Measurements from ENCODE around the gene TMEM121.

Gene TMEM121

GRCh38 chr14:105495990-105496830, 30.2 kb upstream of the TMEM121 start:
- peak overlapping the region in 4 of 21 experiments; percentile 20 to 56 (median 36) for H3K27ac ChIP-seq
- H3K4me3 ChIP-seq, result no peak overlapping the region

GRCh38 chr14:105496831-105497591, 29.4 kb upstream of the TMEM121 start:
- Histone ChIP-seq H3K27ac (peak overlapping the region in 2 of 21 experiments; percentile 20 to 31), H3K4me3 (no peak overlapping the region)

DNA sequence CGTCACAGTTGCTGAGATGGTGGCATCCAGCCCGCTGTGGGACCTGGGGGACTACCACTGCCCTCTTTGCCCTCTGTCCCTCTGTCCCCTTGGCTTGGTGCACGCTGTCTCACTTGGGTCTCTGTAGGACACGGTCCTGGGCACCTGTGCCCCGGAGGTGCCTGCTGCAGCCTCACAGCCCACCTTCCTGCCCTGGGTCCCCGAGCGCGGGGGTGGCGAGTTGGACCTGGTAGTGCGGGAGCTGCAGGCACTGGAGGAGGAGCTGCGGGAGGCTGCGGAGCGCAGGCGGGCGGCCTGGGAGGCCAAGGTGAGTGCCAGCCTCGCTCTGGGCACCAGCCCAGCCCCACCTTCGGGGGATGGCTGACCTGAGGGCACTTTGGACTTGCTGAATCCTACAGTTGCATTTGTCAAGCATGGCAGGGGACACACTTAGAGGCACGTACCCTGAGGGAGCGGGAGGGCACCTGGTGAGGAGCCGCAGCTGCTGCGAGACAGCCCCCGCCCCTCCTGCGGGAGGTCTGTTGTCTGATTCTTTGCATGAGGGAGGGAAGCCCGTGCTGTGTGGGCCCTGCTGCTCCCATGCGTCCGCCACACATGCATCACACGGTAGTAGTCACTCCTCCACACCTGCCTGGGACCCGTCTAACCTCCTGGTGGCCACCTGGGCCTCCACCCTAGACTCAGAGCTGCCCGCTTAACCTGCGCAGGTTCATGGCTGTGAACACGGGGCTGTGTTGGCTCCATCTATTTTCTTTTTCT, 28.5 kb upstream of the TMEM121 start:
- no peak overlapping the region for H3K27ac ChIP-seq
- no peak overlapping the region for H3K4me3 ChIP-seq

DNA sequence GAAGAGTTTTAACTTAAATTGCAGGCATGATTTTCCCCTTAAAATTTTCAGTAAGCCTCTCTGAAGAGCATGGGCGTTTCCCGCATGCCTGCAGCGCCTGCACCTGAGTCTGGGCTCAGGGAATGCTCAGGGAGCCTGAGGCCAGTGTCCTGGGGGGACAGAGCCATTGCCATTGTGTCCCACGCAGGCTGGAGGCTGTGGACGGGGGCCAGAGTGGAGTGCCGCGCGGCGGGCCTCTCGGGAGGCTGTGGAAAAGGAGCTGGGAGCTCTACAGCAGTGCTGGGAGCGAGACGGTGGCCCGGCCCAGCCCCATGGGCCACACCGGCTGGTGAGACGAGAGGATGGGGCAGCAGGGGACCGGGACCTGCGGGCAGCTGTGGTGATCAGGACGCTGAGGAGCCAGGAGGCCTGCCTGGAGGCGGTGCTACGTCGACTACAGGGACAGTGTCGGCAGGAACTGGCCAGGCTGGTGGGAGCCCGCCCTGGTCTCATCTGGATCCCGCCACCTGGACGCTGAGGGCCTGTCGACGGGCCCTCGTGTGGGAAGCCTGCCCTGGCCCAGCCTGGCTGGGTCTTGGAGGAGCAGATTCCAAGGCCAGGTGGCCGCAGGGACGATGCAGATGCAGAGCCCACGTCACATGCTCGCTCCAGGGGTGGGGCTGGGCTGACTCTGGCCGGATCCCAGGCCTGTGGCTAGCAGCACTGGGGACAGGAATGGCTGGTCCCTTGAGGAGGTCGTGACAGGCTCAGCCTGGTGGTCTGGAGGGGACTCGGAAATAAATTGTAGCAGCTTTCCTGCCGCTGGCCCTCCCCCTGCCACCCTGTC, 27.7 kb upstream of the TMEM121 start:
- peak overlapping the region in 1 of 21 experiments; percentile 2 for H3K27ac ChIP-seq
- H3K4me3 ChIP-seq, result no peak overlapping the region

DNA sequence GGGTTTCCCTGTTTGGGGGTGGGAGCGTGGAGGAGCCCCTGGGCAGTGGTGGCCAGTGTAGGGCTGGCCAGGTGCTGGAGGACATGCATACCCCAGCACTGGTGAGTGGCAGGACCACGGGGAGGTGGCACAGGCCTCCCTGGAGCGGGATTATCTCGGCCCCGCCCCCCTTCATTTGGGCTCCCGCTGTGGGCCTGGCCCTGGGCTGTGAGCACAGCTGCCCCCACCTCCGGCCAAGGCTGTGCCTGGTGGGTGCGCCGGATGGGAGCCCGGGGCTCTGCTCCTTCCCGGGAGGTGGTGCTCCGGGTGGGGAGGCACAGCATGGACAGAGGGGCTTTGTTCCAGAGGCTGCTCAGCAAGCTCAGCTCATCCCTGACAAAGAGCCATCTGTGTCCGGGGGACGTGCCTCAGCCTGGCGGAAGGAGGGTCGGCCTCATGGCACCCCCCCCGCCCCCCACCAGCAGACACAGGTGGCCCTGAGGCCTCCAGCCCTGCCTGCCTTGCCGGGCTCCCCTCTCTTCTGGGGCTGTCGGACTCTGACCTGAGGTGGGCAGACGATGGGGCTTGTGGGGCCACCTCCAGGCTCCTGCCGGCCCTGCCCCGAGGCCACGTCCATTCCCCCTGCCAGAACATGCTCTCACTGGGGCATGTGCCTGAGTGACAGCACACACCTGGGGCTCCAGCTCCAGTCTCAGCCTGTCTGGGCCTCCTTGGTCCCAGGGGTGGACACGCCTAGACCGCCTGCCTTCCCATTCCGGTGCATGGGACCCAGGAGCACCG, 26.9 kb upstream of the TMEM121 start:
- Histone ChIP-seq H3K27ac (peak overlapping the region in 1 of 21 experiments; percentile 2), H3K4me3 (no peak overlapping the region)

DNA sequence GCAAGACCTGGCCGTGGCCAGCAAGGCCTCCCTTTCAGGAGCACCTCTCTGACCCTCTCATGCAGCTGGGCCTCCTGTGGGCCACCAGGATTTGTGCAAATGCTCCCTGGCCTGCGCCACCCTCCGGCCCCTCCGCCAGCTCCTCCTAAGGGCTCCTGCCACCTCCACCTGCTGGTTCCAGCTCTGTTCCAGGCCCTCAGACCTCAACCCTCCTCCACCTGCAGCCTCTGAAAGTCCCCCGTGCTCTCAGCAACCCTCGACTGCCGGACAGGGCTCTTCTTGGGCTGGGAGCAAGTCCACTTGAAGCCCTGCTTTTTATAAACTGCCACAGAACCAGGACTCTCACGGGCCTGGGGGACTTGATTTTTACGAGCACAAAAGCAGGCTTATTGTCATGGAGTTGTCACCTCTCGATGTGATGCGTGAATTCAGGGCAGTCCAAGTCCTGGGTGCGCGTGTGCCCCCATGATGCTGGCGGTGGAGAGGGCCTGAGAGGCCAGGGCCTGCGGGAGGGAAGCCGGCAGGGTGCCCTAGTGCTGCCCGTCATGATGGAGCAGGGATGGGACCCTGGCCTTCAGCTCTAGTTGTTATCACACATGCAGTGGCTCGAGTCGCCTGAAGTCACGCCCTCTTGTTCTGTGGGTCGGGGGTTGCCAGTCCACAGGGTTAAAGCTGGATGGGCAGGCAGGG, 26.2 kb upstream of the TMEM121 start:
- H3K4me3 ChIP-seq, result no peak overlapping the region
- H3K27ac ChIP-seq, result no peak overlapping the region

GRCh38 chr14:105500726-105501101, 25.7 kb upstream of the TMEM121 start:
- Histone ChIP-seq H3K4me3 (no peak overlapping the region), H3K27ac (no peak overlapping the region)

DNA sequence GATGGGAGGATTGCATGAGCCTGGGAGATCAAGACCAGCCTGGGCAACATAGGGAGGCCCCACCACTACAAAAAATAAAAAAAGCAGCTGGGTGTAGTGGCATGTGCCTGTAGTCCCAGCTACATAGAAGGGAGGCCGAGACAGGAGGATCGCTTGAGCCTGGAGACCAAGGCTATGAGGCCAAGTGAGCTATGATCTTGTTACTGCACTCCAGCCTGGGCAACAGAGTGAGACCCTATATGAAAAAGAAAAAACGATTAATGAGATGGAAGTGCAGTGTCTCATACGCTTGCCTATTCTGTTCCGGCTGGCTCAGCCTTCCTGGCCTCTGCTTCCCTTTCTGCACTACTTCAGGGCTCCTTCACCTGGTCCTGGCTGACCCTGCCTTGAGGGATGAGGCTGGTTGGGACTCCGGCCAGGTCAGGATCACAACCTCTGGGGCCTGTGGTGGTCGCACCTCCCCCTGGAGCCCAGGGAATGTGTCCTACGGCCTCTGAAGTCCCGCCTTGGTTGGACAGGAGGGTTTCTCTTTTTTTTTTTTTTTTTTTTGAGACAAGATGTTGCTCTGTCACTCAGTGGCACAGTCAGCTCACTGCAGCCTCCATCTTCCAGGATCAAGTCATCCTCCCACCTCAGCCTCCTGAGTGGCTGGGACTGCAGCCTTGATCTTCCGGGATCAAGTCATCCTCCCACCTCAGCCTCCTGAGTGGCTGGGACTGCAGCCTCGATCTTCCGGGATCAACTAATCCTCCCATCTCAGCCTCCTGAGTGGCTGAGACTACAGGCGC, 24.7 kb upstream of the TMEM121 start:
- H3K27ac ChIP-seq, result no peak overlapping the region
- no peak overlapping the region for H3K4me3 ChIP-seq

GRCh38 chr14:105502446-105503295, 23.7 kb upstream of the TMEM121 start:
- H3K27ac ChIP-seq, result no peak overlapping the region

DNA sequence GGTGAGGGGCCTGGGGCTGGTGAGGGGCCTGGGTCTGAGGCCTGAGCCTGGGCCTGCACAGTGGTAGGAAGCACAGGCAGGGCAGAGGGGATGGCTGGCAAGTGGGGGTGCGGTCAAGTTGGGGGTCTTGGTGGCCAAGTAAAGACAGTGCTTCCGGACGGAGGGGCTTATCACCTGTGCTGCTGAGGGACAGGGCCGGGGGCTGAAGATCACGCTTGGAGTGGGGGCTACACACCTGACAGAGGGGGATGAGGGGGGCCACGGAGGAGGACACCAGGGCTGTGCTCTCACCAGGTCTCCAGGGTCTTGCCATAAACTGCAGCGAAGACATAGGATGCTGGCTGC, 23.1 kb upstream of the TMEM121 start:
- no peak overlapping the region for H3K4me3 ChIP-seq
- no peak overlapping the region for H3K27ac ChIP-seq

More at GRCh38 chr14:105502446-105503295, 23.7 kb upstream of the TMEM121 start:
- H3K4me3 ChIP-seq, result no peak overlapping the region

GRCh38 chr14:105503935-105504692, 22.3 kb upstream of the TMEM121 start:
- no peak overlapping the region for H3K27ac ChIP-seq
- H3K4me3 ChIP-seq, result no peak overlapping the region

DNA sequence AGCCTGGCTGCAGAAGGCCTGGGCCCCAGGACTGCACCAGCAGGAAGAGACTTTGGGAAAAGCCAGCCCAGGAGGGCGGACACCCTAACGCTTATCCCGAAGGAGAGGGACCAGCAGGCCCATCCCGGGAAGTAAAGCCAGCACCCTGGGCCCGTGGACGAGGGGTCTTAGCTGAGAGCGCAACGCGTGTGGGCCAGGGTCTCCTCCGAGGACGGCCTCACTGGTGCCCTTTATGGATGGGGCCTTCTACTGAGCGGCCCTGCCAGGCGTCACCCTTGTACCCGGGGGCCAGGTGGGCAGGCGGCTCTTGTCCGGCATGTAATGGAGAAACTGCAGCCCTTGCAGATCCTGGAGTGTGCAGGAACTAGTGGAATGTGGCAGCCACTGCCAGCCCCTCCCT, 21.3 kb upstream of the TMEM121 start:
- no peak overlapping the region for H3K4me3 ChIP-seq

GRCh38 chr14:105507247-105507646, 19.1 kb upstream of the TMEM121 start:
- Histone ChIP-seq H3K27ac (no peak overlapping the region), H3K4me3 (no peak overlapping the region)

More for the DNA sequence above, 21.3 kb upstream of the TMEM121 start:
- no peak overlapping the region for H3K27ac ChIP-seq

DNA sequence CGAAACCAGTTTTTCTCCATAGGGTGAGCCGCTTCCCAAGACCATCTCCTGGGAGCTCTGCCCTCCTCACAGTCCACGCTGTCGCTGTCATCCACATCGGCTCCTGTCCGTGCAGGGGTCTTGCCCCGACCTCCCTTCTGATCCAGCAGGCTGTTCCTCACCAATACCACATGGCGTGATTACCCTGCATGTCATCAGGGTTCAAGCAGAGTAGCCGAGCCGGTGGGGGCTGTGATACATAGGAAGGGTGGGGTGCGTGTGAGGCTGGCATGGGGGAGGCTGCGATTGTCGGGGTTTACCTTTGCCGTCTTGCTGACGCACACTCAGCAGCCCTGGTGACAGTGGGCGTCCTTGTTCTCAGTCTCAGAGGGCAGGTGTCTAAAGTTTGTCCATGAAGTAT, 18.3 kb upstream of the TMEM121 start:
- H3K27ac ChIP-seq, result no peak overlapping the region
- no peak overlapping the region for H3K4me3 ChIP-seq

- Histone ChIP-seq H3K27ac (no peak overlapping the region), H3K4me3 (no peak overlapping the region)
Observed at GRCh38 chr14:105508601-105509000, 17.8 kb upstream of the TMEM121 start.

DNA sequence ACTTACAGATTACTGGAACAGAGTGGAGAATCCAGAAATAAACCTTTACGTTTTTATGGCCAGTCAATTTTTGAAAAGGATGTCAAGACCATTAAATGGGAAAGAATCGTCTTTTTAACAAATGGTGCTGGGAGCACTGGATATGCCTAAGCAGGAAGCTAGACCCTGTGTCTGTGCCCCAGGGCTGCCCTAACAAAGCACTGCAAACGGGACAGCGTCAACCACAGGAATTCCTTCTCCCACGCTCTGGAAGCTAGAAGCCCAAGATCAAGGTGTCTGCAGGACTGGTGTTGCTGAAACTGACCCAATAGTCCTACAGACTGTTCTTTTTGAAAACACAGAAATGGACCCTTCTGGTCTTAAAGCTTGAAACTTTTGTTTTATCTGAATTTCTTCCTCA, 9.3 kb upstream of the TMEM121 start:
- Histone ChIP-seq H3K4me3 (no peak overlapping the region), H3K27ac (no peak overlapping the region)

Data from skin epidermis (tissue), 12 donors.